Stimulated activated CD4-positive, alpha-beta T cell treated with anti-CD3 and anti-CD28 coated beads, Interleukin-1b, Interleukin-23, amount 100 ng/mL, for 4 hours (primary cell): Measurements from ENCODE around the gene GINS2.

ENCODE experiments used
- DNase-seq, 2 donors: peaks; one replicate each; pipeline ENCODE4 v3.0.0-alpha.2; 2020; ENCODE audit warnings: low read depth in 2 of 2

The GINS2 gene

DNA sequence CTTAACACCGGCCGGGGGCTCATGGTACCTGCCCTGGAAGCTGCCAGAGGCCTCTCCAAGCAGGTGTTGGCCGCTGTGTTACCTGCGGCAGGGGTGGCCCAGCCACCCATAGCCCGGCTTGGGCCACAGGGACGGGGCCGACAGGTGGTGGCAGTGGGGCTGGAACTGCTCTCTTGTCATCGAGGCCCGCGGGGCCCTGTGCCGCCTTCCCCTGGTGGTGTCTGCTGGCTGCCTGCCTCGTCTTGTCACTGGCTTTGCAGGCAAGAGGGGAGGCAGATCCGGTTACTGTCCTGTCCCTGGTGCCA, 48.5 kb downstream of the GINS2 start:
- DNase-seq: no peak

DNA sequence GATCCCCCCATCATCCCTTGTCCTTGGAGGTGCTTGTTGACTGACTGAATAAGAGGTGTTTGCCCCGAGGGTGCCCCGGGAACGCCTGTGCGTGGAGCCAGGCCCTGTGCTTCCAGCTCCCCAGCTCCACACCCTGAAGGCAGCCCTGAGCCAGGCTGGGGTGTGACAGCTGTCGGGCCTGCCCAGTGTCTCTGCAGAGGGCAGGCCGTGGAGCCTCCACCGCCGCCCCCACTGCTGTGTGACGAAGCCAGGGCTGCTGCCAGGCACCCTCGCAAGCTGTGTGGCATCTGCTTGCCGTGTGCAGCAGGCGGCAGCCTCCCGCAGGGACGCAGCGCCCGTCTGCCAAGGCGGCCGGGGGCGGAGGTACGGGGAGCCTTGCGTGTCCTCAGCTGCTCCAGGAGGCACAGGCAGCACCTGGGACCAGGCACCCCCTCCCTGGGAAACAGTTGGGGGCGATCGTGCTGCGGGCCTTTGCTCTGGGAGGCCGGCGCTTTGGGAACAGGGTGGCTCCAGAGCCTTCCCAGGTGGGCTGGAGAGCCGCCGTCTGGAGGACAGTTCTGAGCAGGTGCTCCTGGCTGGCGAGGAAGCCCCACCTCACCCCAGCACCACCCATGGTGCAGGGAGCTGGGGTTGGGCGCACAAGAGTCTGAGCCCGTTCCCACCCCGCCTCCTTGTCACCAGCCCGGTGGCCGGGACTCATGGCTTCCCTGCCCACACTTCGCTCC, 49.1 kb downstream of the GINS2 start:
- no peak for DNase-seq

GRCh38 chr16:85638695-85639409, 49.9 kb downstream of the GINS2 start:
- DNase-seq: no peak

DNA sequence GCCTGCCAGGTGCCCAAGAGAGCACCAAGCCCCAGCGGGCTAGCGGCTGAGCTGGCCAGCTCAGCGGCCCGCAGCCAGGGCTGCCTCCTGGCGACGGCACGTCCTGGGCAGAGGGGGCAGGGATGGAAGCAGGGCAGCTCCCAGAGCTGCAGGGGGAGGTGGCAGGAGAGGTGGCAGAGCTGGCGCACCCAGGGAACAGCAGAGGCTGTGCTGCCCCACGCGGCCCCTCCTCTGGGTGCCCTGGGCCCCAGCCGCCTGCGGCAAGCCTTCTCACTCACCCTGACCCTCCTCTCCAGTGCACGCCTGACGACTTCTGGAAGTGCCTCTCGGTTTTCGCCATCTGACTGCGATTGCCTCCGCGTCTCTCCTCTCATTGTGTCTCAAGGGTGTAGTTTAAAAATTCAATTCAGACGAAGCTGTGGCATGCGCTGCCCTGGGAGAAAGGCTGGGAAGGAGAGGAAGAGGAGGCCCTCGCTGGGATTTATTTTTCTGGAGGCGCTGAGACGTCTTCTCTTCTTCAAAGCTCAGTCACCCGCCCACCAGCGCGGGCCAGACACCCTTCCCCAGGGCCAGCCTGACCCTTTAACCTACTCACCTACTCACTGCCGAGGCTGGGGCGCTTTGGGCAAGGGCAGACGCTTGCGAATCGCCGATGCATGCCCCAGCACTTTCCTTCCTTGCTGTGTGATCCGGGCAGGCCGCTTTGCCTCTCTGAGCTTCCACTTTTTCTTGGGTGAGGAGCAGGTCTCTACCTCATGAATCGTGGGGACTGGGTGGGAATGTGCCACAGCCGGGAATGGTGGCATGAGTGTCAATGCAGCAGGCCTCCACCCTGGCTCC, 50.7 kb downstream of the GINS2 start:
- no peak for DNase-seq

- no peak for DNase-seq
Measured at GRCh38 chr16:85637061-85637807, 51.5 kb downstream of the GINS2 start.

DNA sequence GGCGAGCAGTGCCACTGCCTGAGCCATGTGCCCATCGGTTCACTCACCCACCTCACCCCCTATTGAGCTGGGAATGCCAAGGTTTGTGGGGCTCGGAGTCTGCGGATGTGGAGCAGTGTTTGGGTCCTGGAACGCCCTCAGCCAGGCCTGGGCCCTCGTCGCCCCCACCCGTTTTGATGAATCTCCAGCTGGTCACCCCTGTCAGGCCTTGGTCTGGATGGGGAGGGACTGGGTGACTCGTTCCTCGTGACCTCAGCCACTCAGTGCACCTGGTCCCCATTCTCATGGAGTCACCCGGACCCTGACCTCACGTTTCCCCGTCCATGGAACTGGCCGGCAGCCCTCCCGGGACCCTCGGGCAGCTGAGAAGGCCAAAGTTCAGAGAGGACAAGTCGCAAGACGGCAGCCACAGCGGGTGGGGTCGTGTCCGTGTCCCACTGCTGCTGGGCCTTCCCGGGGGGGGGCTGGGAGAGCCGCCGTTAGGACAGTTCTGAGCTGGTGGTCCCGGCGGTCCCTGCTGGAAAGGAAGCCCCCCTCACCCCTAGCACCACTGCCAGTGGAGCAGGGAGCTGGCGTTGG, 52.4 kb downstream of the GINS2 start:
- no peak for DNase-seq

DNA sequence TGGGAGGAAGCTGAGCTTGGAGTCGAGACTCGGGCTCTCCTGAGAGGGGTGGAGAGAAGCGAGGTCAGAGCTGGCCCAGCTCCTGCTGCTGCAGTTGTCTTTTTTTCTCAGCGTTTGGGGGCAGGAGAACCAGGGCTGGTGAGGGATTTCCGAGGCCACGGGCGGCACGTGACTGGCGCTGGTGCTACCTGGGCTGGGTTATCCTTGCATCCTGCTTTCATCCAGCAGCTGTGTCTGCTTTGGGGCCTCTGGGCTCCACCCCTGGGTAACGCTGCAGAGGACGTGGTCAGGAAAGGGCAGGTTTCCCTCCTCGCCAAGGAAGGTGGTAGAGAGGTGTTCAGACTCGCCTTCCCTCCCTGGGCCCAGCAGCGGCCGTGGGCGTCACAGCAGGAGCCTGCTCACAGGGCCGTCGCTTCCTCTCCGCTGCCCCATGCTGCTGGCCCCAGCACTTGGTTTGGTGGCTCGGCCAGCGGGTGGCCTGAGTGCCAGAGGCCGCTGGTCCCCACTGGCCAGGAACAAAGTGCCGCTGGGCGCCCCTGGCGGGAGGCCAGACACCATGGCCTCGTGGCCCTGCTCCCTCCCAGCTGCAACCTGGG, 53.1 kb downstream of the GINS2 start:
- no peak for DNase-seq

DNA sequence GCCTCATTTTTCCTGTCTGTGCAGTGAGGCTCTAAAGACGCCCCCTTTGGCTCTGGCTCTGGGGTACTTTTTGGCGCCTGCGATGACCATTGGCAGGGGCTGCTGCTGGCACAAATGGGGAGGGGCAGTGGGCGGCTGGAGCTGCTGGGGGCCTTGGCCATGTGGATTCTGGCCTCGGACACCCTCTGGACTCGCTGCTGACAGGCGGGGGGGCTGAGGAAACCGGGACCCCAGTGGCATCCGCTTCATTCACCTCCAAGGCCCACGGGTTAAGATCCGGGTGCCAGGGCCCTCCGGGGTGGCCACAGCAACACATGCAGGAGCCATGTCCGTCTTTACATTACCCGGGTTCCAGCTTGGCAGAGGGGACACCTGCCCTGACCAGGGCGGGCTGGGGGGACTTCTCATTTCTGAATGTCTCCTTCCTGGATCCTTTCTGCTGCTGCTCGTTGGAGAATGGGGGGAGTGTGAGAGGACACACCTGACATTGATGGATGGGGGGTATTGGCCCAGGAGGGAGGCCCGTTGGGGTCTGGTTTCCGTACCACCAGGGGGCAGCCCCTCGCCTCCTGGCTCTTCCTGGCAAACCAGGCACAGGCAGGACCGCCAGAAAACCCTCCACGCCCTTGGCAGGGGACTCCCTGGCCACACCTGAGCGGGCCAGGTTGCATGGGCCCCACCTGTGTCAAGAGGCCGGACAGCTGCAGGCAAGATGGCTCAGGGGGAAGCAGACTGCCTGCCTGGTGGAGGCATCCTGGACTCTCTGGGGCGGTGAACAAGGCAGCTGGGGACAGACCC, 53.8 kb downstream of the GINS2 start:
- DNase-seq: no peak

- DNase-seq: no peak
Measured at GRCh38 chr16:85633888-85634287, 54.9 kb downstream of the GINS2 start.

DNA sequence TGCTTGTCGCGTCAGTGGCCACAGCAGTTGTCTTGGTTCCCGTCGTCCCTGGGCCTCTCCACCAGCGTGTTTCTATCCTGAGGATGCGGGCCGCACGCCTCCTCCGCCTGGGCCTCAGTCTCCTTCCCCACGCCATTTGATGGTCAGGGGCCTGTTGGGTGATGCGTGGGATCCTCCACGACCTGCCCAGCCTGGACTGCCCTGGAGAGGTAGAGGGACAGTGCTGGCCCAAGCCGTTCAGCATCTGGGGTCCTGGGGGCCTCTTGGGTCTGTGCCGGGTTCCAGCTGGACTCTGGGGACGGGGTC, 55.4 kb downstream of the GINS2 start:
- DNase-seq: no peak

DNA sequence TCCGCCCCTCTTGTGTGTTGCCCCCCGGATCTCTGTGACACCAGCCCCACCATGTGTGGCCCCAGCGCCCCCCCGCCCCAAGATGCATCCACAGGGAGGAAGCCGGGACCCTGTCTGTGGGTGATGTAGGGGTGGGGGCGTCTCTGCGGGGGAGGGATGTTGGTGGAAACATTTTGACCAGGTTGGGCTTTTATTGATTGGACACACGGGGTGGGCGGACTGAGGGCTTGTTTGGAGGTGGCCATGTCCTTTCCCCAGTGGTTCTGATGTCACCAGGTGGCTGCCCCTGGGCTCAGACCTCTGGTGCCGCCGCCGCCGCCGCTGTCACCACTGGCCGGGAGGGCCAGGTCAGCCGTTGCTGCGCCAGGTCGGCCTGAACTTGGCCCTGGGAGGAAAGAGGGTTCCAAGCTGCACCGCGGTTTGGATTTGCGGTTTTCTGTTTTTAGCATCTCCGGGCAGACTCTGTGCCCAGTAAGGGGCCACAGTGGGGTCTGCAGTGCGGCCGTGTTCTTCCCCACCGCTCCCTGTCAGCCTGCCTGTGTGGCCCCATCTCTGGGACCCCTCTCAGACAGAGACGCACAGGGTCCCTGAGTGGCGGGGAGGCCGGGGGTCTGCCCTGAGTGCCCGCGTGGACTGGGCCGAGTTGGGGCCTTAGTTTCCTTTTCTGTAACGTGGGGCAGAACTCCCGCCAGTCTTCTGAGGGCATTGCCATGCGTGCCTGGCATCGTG, 55.9 kb downstream of the GINS2 start:
- no peak for DNase-seq

GRCh38 chr16:85631802-85632393, 56.9 kb downstream of the GINS2 start:
- no peak for DNase-seq

DNA sequence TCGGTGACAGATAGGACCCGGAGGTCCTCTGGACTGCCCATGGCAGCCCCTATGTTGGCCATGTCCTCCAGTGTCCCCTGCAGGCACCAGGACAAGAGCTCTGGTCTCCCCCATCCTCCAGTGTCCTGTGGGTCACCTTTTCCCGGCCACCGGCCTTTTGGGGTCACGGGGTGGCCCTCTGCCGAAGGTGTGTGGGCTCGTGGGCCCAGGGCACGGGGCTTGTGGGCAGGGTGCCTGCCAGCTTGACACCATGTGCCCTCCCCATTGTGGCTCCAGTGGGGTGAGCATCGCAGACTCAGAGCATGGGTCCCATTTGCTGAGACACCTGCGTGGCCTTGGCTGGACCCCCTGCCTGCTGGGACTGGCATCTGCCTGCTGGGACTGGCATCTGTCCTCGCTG, 57.5 kb downstream of the GINS2 start:
- DNase-seq: no peak

GRCh38 chr16:85629853-85630252, 58.9 kb downstream of the GINS2 start:
- no peak for DNase-seq

DNA sequence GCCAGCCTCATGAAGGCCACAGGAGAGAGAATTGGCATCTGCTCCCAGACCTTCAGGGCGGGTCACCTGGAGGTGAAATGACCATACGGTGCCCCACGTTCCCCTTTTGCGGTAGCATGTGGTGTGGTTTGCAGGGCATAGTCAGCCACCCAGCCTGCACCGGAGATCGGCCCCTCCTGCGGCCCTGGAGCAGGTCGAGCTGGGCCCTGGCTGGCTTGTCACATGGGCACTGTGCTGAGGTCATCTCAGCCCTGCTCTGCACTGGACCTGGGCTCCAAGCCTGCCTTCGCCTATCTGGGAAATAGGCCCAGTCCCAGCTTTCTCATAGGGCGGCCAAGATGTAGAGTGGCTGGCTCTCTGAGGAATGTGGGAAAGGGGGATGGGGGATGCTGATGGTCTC, 59.4 kb downstream of the GINS2 start:
- no peak for DNase-seq

- DNase-seq: no peak
Measured at GRCh38 chr16:85628645-85629044, 60.1 kb downstream of the GINS2 start.

DNA sequence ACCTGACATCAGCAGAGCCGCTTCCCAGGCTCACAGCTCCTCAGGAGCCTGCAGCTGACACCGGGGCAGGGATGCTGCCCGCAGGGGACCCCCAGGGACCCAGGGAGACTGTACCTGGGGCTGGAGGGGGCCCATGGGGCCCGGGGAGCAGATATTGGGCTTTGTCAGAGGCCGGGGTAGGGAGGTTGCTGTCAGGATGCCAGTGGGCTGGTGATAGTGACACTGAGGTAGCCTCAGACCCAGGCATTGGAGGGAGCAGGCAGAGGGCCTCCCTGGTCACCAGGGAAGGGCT, 60.5 kb downstream of the GINS2 start:
- DNase-seq: no peak

DNA sequence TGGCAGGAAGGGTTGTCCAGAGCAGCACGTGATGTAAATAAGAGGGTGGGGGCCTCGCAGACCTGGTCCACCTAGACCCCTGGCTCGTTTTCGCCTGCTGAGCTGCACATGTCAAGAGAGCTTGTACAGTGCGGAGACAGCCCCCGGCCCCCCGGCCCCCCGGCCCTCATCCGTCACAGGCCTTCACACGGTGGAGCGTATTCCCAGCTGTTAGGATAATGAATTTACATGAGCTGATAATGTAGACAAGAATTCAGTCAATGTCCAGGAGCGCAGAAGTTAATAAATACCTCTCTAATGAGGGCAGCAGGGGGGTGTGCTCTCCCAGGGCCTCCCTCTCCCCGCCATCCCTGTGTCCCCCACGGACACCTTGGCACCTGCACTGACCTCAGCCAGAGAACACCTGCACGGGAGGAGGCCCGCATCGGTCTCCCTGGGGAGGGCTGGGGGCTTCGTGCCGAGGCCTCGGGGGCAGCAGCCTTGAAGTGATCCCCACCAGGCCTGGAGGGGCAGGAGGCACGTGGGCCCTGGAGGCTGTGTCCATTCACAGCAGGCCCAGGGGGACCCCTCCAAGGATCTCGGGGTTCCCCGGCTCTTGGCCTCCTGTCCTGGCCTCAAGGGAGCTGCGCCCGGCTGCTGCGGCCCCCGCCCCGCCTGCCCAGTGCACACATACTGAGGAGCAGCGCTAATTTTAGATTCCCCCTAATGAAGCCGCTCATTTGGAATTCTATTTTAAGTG, 61.1 kb downstream of the GINS2 start:
- no peak for DNase-seq

- no peak for DNase-seq
Measured at GRCh38 chr16:85627089-85627488, 61.7 kb downstream of the GINS2 start.
